ENCODE measurements around the gene TRDMT1.

Gene TRDMT1

GRCh38 chr10:17166699-17167098 lies 34.8 kb downstream of the TRDMT1 start:
- ChIA-PET POLR2A (no interaction called here), CTCF (interaction anchor here (1.3 kb wide), 2 partner anchors 10 to 13 kb away, joined by 3 read pairs; no protein-coding TSS in a partner anchor)
- TF ChIP-seq CTCF (IDR thresholded peaks at IDR 0.05; ENCODE audit: control extremely low read depth, extremely low read depth, low read depth, missing control alignments) = no peak
- no peak for DNase-seq (ENCODE audit: extremely low spot score)

DNA sequence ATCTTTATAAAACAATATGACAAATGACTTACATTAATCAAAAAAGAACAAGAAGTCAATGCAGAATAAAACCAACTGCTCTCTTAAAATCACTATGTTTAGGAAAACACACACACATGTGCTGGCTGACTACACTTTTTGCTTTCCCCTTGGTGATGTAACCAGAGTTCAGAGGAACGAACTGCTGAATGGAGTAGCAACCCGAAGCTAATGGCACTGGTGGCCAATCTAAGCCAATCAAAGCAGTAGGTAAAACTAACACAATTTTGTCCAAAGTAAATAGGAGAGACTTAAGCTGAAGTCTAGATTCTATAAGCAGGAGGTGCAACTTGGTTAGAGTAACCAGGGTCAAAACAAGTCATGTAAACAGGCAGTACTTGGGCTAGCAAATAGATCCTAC lies 38.6 kb downstream of the TRDMT1 start:
- TF ChIP-seq CTCF (IDR thresholded peaks at IDR 0.05; ENCODE audit: control extremely low read depth, extremely low read depth, low read depth, missing control alignments) = no peak
- ChIA-PET CTCF (no interaction called here), POLR2A (no interaction called here)
- DNase-seq (ENCODE audit: extremely low spot score) = no peak

DNA sequence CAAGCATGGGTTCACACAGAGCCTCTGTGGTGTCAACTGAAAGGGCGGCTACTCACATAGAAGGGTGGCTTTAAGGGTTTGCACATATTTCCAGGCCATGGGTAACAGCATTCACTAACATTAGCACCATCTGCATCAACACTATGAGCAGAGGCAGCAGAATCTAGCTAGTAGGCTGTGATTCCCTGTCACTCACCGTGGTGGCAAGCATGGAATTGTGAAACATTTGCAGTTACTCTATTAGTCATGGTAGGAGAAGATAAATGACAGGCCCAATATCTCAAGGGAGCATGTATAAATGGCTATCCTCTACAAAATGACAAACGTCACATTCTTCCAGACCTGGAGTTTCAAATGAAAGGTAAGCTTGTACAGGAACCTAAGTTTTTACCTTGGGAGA lies 39.7 kb downstream of the TRDMT1 start:
- DNase-seq (ENCODE audit: extremely low spot score) = no peak
- CTCF ChIA-PET = no interaction called here
- no peak for TF ChIP-seq CTCF (IDR thresholded peaks at IDR 0.05; ENCODE audit: control extremely low read depth, extremely low read depth, low read depth, missing control alignments)
- POLR2A ChIA-PET = no interaction called here

GRCh38 chr10:17157024-17157423 lies 44.4 kb downstream of the TRDMT1 start:
- ChIA-PET CTCF (interaction anchor here (1.0 kb wide), 1 partner anchor 10 kb away, joined by 3 read pairs; no protein-coding TSS in a partner anchor), POLR2A (no interaction called here)
- no peak for TF ChIP-seq CTCF (IDR thresholded peaks at IDR 0.05; ENCODE audit: control extremely low read depth, extremely low read depth, low read depth, missing control alignments)
- DNase-seq (ENCODE audit: extremely low spot score) = no peak

DNA sequence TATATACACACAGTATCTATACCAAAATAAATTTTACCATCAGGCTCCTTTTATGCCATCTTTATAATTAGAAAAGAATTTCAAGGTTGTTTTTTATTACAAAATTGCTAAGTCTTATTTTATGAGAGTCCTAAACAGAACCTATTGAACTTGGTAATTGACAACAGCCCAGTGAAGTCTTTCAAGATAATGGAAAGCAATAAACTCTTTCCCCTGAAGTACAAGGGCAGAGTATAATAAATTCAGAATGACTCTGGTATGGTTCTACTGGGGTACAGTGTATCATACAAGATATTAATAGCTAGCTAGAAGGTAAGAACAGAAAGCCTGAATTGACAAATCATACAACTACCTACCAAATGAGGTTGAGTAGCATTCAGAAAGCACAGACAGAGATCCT lies 45.6 kb downstream of the TRDMT1 start:
- DNase-seq (ENCODE audit: extremely low spot score) = no peak
- TF ChIP-seq CTCF (IDR thresholded peaks at IDR 0.05; ENCODE audit: control extremely low read depth, extremely low read depth, low read depth, missing control alignments) = no peak
- CTCF ChIA-PET = no interaction called here
- POLR2A ChIA-PET = no interaction called here

- TF ChIP-seq CTCF (IDR thresholded peaks at IDR 0.05; ENCODE audit: control extremely low read depth, extremely low read depth, low read depth, missing control alignments) = no peak
- ChIA-PET CTCF (interaction anchor here (0.6 to 0.9 kb wide), 2 partner anchors 10 to 233 kb away, joined by 3 read pairs; no protein-coding TSS in a partner anchor), POLR2A (no interaction called here)
These were observed 47.4 kb downstream of the TRDMT1 start for GRCh38 chr10:17154116-17154515.

GRCh38 chr10:17153321-17153720 lies 48.2 kb downstream of the TRDMT1 start:
- no peak for DNase-seq (ENCODE audit: extremely low spot score)
- ChIA-PET CTCF (no interaction called here), POLR2A (no interaction called here)
- no peak for TF ChIP-seq CTCF (IDR thresholded peaks at IDR 0.05; ENCODE audit: control extremely low read depth, extremely low read depth, low read depth, missing control alignments)

More at GRCh38 chr10:17154116-17154515, 47.4 kb downstream of the TRDMT1 start:
- no peak for DNase-seq (ENCODE audit: extremely low spot score)

All from GM10248 (cell line).